ENCODE results near the gene GCSAML.
A peak's percentile ranks its signal among the peaks of the same experiment; 100 is the strongest.

The GCSAML gene

GRCh38 chr1:247576514-247576913 lies 27.6 kb downstream of the GCSAML start:
- no peak overlapping the region for H3K27ac Mint-ChIP-seq
- H3K27me3 Mint-ChIP-seq (ENCODE audit: low read depth, poor library complexity), result no peaks in the 10 kb centered on the region
- no peak for DNase-seq
- peak; percentile 34 for TF ChIP-seq CTCF (IDR thresholded peaks at IDR 0.05)
- no peak overlapping the region for H3K4me3 Mint-ChIP-seq
- H3K36me3 Mint-ChIP-seq (ENCODE audit: low read depth), result no peaks in the 10 kb centered on the region
- no peaks in the 10 kb centered on the region for H3K9me3 Mint-ChIP-seq
- no peaks in the 10 kb centered on the region for H3K4me1 Mint-ChIP-seq

GRCh38 chr1:247578946-247579460 lies 30.1 kb downstream of the GCSAML start:
- H3K27ac Mint-ChIP-seq, result no peak overlapping the region
- no peaks in the 10 kb centered on the region for H3K4me1 Mint-ChIP-seq

GRCh38 chr1:247588060-247588459 lies 39.1 kb downstream of the GCSAML start, which contains the start of gene OR2G2:
Gene OR2G2 (plus strand): TSS chr1:247588360. CDS start chr1:247588360, 0 bp downstream.
- peaks cover 6% of the 10 kb centered on the region for H3K27me3 Mint-ChIP-seq (ENCODE audit: low read depth, poor library complexity)
- H3K36me3 Mint-ChIP-seq (ENCODE audit: low read depth), result no peaks in the 10 kb centered on the region
- no peak for TF ChIP-seq CTCF (IDR thresholded peaks at IDR 0.05)
- H3K9me3 Mint-ChIP-seq, result peaks cover 8% of the 10 kb centered on the region
- H3K27ac Mint-ChIP-seq, result no peak within 1 kb of the TSS
- H3K4me1 Mint-ChIP-seq, result no peaks in the 10 kb centered on the region
- no peak for DNase-seq
- no peak within 1 kb of the TSS for H3K4me3 Mint-ChIP-seq

More at GRCh38 chr1:247578946-247579460, 30.1 kb downstream of the GCSAML start:
- H3K9me3 Mint-ChIP-seq, result no peaks in the 10 kb centered on the region
- no peaks in the 10 kb centered on the region for H3K27me3 Mint-ChIP-seq (ENCODE audit: low read depth, poor library complexity)
- DNase-seq, result no peak
- TF ChIP-seq CTCF (IDR thresholded peaks at IDR 0.05), result no peak
- no peaks in the 10 kb centered on the region for H3K36me3 Mint-ChIP-seq (ENCODE audit: low read depth)
- H3K4me3 Mint-ChIP-seq, result no peak overlapping the region

- Mint-ChIP-seq H3K4me1 (no peaks in the 10 kb centered on the region), H3K27ac (no peak within 1 kb of the TSS), H3K9me3 (peaks cover 4% of the 10 kb centered on the region), H3K4me3 (no peak within 1 kb of the TSS), H3K27me3 (ENCODE audit: low read depth, poor library complexity) (peaks cover 4% of the 10 kb centered on the region), H3K36me3 (ENCODE audit: low read depth) (no peaks in the 10 kb centered on the region)
- TF ChIP-seq CTCF (IDR thresholded peaks at IDR 0.05), result no peak
- no peak for DNase-seq
Measured at GRCh38 chr1:247605286-247605685, 56.4 kb downstream of the GCSAML start, which contains the start of gene OR2G3. Gene OR2G3 (plus strand): TSS chr1:247605586. CDS start chr1:247605586, 0 bp downstream.

GRCh38 chr1:247613405-247613804 lies 64.5 kb downstream of the GCSAML start:
- no peak overlapping the region for H3K4me3 Mint-ChIP-seq

More at GRCh38 chr1:247613405-247613804, 64.5 kb downstream of the GCSAML start:
- Mint-ChIP-seq H3K4me1 (no peaks in the 10 kb centered on the region), H3K36me3 (ENCODE audit: low read depth) (no peaks in the 10 kb centered on the region), H3K27ac (no peak overlapping the region), H3K9me3 (peaks cover 9% of the 10 kb centered on the region), H3K27me3 (ENCODE audit: low read depth, poor library complexity) (peaks cover 3% of the 10 kb centered on the region)
- TF ChIP-seq CTCF (IDR thresholded peaks at IDR 0.05), result no peak
- DNase-seq, result no peak
